Activated T-cell treated with anti-CD3 and anti-CD28 coated beads, Interleukin-2, amount 50 U/mL, for 24 hours (primary cell): ENCODE data around the gene KCNAB1.

Source experiments
- DNase-seq: peaks from one replicate; pipeline ENCODE4 v3.0.0-alpha.2; 2020
- H3K27ac Mint-ChIP-seq: 2 replicates; pipeline ENCODE4 v1.8.0; 2020; ENCODE audit warnings: mild to moderate bottlenecking, mixed read lengths
- H3K27me3 Mint-ChIP-seq: 2 replicates; pipeline ENCODE4 v1.8.0; 2020; ENCODE audit warnings: mixed read lengths
- H3K36me3 Mint-ChIP-seq: 2 replicates; pipeline ENCODE4 v1.8.0; 2020; ENCODE audit warnings: low read depth, mixed read lengths
- H3K4me1 Mint-ChIP-seq: 2 replicates; pipeline ENCODE4 v1.8.0; 2020; ENCODE audit warnings: low read depth, mixed read lengths
- H3K4me3 Mint-ChIP-seq: 2 replicates; pipeline ENCODE4 v1.8.0; 2020; ENCODE audit warnings: mild to moderate bottlenecking, moderate library complexity, mixed read lengths
- H3K9me3 Mint-ChIP-seq: 2 replicates; pipeline ENCODE4 v1.8.0; 2020; ENCODE audit warnings: mixed read lengths

Gene KCNAB1

GRCh38 chr3:156461889-156462288, 341.5 kb downstream of the KCNAB1 start:
- peaks cover 3% of the 10 kb centered on the region for H3K27me3 Mint-ChIP-seq

GRCh38 chr3:156463123-156463522, 342.7 kb downstream of the KCNAB1 start:
- H3K27ac Mint-ChIP-seq, result no peak overlapping the region
- H3K36me3 Mint-ChIP-seq, result no peaks in the 10 kb centered on the region
- H3K4me3 Mint-ChIP-seq, result no peak overlapping the region
- no peaks in the 10 kb centered on the region for H3K9me3 Mint-ChIP-seq
- H3K4me1 Mint-ChIP-seq, result no peaks in the 10 kb centered on the region
- H3K27me3 Mint-ChIP-seq, result peaks cover 3% of the 10 kb centered on the region
- DNase-seq, result no peak

More at GRCh38 chr3:156461889-156462288, 341.5 kb downstream of the KCNAB1 start:
- no peak overlapping the region for H3K4me3 Mint-ChIP-seq
- no peak overlapping the region for H3K27ac Mint-ChIP-seq
- DNase-seq, result no peak
- H3K36me3 Mint-ChIP-seq, result no peaks in the 10 kb centered on the region
- no peaks in the 10 kb centered on the region for H3K9me3 Mint-ChIP-seq
- H3K4me1 Mint-ChIP-seq, result no peaks in the 10 kb centered on the region

DNA sequence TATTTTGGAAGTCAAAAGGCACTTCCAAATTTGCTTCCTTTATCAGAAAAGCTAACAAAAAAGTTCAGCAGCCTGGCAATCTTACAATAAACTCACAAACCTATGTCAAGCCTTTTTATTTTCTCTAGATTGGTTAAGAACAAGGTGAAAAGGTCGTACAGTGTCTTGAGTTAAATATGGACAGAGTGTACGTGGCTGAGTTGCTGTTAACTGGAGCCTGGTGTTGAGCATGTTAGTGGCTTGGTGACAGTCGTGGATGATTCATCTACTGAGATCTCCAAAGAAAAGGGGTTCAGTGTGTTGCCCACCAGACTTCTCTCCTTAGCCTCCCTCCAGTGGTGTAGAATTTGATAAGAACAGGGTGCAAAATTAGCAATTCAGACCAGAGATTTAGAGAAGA, 344.8 kb downstream of the KCNAB1 start:
- H3K4me1 Mint-ChIP-seq, result no peaks in the 10 kb centered on the region
- no peaks in the 10 kb centered on the region for H3K36me3 Mint-ChIP-seq
- no peak overlapping the region for H3K27ac Mint-ChIP-seq
- peaks cover 7% of the 10 kb centered on the region for H3K27me3 Mint-ChIP-seq
- H3K4me3 Mint-ChIP-seq, result no peak overlapping the region
- no peaks in the 10 kb centered on the region for H3K9me3 Mint-ChIP-seq
- no peak for DNase-seq

DNA sequence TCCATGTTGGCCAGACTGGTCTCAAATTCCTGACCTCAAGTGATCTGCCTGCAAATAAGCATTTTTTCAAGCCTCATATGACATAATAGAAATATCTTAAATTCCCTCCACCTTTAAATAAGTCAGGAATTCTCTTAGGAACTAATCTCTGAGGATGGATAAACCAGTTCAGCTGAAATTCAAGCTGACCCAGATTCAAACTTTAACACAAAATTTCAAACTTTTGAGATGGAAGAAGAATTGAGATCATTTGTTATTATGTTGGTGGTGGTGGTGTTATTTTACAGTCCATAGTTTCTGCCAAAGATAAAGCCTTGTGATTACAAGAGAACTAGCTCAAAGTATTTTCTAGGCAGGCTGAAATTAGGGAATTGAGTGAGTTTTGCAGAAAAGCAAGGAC, 349.1 kb downstream of the KCNAB1 start:
- no peak for DNase-seq
- Mint-ChIP-seq H3K27ac (no peak overlapping the region), H3K36me3 (no peaks in the 10 kb centered on the region), H3K27me3 (peaks cover 7% of the 10 kb centered on the region), H3K9me3 (no peaks in the 10 kb centered on the region), H3K4me3 (no peak overlapping the region), H3K4me1 (no peaks in the 10 kb centered on the region)

DNA sequence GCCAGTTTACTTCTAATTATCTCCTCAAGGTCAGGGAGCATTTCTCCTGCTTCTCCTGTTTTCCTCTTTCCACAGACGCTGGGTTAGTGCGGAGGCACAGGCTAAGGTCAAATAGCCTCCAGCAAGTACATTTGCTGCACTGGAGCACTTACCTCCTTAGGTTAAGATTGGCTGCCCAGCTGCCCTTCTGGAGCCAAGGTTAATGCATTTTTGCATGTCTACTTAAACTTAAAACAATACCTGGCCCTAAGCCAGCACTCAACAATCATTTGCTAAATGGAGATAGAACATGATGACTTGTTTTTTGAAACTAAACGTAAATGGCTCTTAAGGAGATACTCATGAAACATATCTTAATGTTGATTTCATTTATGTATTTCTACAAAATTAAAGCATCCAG, 351.1 kb downstream of the KCNAB1 start:
- Mint-ChIP-seq H3K27me3 (peaks cover 13% of the 10 kb centered on the region), H3K9me3 (no peaks in the 10 kb centered on the region), H3K4me1 (no peaks in the 10 kb centered on the region), H3K27ac (no peak overlapping the region), H3K36me3 (no peaks in the 10 kb centered on the region), H3K4me3 (no peak overlapping the region)
- DNase-seq, result no peak

DNA sequence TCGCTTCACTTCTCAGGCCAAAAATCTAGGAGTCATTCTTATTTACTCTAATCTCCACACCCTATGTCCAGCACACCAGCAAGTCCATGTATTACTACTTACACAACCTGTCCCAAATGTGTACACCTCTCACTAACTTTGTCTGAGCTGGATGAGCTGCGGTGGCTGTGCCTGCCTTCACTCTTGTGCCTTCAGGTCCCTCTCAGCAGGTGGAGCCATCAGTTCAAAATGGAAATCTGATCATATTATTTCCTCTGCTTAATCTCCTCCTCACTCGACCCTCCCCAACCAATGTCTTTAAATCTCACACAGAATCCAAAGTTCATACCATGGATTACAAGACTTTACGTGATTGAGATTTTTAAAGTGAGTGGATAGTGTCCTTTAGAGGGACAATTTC, 351.8 kb downstream of the KCNAB1 start:
- Mint-ChIP-seq H3K9me3 (no peaks in the 10 kb centered on the region), H3K27ac (no peak overlapping the region), H3K4me3 (no peak overlapping the region), H3K36me3 (no peaks in the 10 kb centered on the region), H3K4me1 (no peaks in the 10 kb centered on the region), H3K27me3 (peaks cover 13% of the 10 kb centered on the region)
- DNase-seq, result no peak

GRCh38 chr3:156472684-156473083, 352.3 kb downstream of the KCNAB1 start:
- H3K9me3 Mint-ChIP-seq, result no peaks in the 10 kb centered on the region
- no peaks in the 10 kb centered on the region for H3K36me3 Mint-ChIP-seq
- H3K4me1 Mint-ChIP-seq, result no peaks in the 10 kb centered on the region
- peaks cover 13% of the 10 kb centered on the region for H3K27me3 Mint-ChIP-seq
- no peak overlapping the region for H3K4me3 Mint-ChIP-seq
- no peak overlapping the region for H3K27ac Mint-ChIP-seq
- no peak for DNase-seq

DNA sequence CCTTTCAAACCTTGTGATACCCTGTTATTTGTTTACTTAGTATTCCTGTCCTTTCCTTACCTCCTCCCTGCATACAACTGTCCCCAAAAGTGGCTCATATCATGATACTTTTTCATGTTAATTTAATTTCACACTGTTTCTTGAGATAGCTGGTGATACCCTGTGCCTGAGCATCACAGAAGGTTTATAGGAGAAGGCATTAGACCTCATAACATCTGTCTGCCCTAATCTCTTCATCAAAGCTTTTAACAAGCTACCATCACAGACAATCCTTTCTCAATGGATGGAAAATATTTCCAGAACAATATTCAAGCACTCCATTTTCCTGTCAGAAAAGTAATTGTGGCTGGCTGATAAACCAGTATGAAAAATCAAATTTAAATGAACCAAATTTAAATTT, 353.0 kb downstream of the KCNAB1 start:
- peaks cover 13% of the 10 kb centered on the region for H3K27me3 Mint-ChIP-seq
- no peak for DNase-seq
- H3K27ac Mint-ChIP-seq, result no peak overlapping the region
- H3K4me1 Mint-ChIP-seq, result no peaks in the 10 kb centered on the region
- H3K4me3 Mint-ChIP-seq, result no peak overlapping the region
- H3K36me3 Mint-ChIP-seq, result no peaks in the 10 kb centered on the region
- H3K9me3 Mint-ChIP-seq, result no peaks in the 10 kb centered on the region

- Mint-ChIP-seq H3K27me3 (peaks cover 17% of the 10 kb centered on the region), H3K9me3 (no peaks in the 10 kb centered on the region), H3K4me1 (no peaks in the 10 kb centered on the region), H3K36me3 (no peaks in the 10 kb centered on the region), H3K27ac (no peak overlapping the region), H3K4me3 (no peak overlapping the region)
- no peak for DNase-seq
Observed at GRCh38 chr3:156474560-156475389, 354.4 kb downstream of the KCNAB1 start.

- peaks cover 10% of the 10 kb centered on the region for H3K27me3 Mint-ChIP-seq
- DNase-seq, result no peak
- no peaks in the 10 kb centered on the region for H3K36me3 Mint-ChIP-seq
- H3K27ac Mint-ChIP-seq, result no peak overlapping the region
- no peaks in the 10 kb centered on the region for H3K9me3 Mint-ChIP-seq
- H3K4me1 Mint-ChIP-seq, result peaks cover 11% of the 10 kb centered on the region
- H3K4me3 Mint-ChIP-seq, result no peak overlapping the region
Observed at GRCh38 chr3:156477323-156477722, 356.9 kb downstream of the KCNAB1 start.

DNA sequence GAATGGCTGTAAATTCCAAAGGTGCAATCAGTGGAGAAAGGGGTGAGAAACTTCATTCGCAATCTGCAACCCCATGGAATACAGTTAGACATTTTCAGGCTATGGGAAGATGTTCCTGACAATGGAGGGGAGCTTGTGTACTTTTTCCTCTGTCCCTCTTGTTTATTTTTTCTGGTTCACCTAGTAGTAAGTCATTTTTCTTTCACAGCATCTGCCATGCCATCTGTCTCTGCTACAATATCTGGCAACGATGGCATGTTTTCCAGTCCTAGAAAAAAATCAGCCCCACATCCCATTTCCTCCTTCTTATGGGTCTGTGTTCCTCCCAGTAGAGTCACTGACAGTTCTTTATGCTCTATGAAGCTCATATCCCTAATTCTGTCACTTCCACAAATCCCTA, 358.5 kb downstream of the KCNAB1 start:
- no peak for DNase-seq
- Mint-ChIP-seq H3K4me1 (peaks cover 26% of the 10 kb centered on the region), H3K4me3 (no peak overlapping the region), H3K27ac (no peak overlapping the region), H3K9me3 (no peaks in the 10 kb centered on the region), H3K36me3 (no peaks in the 10 kb centered on the region), H3K27me3 (peaks cover 10% of the 10 kb centered on the region)

GRCh38 chr3:156479604-156480003, 359.2 kb downstream of the KCNAB1 start:
- Mint-ChIP-seq H3K9me3 (no peaks in the 10 kb centered on the region), H3K4me1 (peaks cover 33% of the 10 kb centered on the region)

GRCh38 chr3:156480949-156481348, 360.6 kb downstream of the KCNAB1 start:
- no peaks in the 10 kb centered on the region for H3K36me3 Mint-ChIP-seq
- no peaks in the 10 kb centered on the region for H3K9me3 Mint-ChIP-seq
- peaks cover 4% of the 10 kb centered on the region for H3K27me3 Mint-ChIP-seq
- no peak overlapping the region for H3K4me3 Mint-ChIP-seq
- H3K4me1 Mint-ChIP-seq, result peaks cover 43% of the 10 kb centered on the region
- H3K27ac Mint-ChIP-seq, result no peak overlapping the region
- DNase-seq, result no peak

More at GRCh38 chr3:156479604-156480003, 359.2 kb downstream of the KCNAB1 start:
- H3K27ac Mint-ChIP-seq, result no peak overlapping the region
- no peaks in the 10 kb centered on the region for H3K36me3 Mint-ChIP-seq
- H3K27me3 Mint-ChIP-seq, result peaks cover 8% of the 10 kb centered on the region
- H3K4me3 Mint-ChIP-seq, result no peak overlapping the region
- DNase-seq, result no peak

DNA sequence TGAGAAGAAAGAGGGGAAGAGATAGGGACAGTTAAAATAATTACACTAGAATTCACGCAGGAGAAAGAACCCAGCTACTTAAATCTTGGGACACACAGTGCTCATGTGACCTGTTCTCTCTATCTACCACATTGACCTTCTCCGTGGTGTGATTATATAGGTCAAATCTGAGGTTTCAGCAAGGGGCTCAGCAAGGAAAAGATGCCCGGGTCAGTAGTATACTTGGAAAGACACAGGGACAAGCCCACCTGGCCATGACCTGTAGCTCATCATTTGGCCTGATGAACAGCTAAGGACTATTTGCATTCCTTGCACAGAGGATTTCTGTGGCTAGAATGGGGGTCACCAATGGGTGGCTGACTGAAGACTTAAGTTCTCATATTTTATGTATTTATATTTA, 362.6 kb downstream of the KCNAB1 start:
- Mint-ChIP-seq H3K4me3 (no peak overlapping the region), H3K36me3 (no peaks in the 10 kb centered on the region), H3K4me1 (peaks cover 43% of the 10 kb centered on the region), H3K27me3 (peaks cover 4% of the 10 kb centered on the region), H3K27ac (no peak overlapping the region), H3K9me3 (no peaks in the 10 kb centered on the region)
- DNase-seq, result no peak

- no peak for DNase-seq
- peaks cover 43% of the 10 kb centered on the region for H3K4me1 Mint-ChIP-seq
- H3K9me3 Mint-ChIP-seq, result no peaks in the 10 kb centered on the region
- H3K27me3 Mint-ChIP-seq, result peaks cover 4% of the 10 kb centered on the region
- H3K36me3 Mint-ChIP-seq, result no peaks in the 10 kb centered on the region
- peak overlapping the region; percentile 98 for H3K27ac Mint-ChIP-seq
- H3K4me3 Mint-ChIP-seq, result peak overlapping the region; percentile 75
Observed at GRCh38 chr3:156483426-156483825, 363.0 kb downstream of the KCNAB1 start.
